ENCODE data around the gene RNF31.

- TF ChIP-seq, protein P1, sequence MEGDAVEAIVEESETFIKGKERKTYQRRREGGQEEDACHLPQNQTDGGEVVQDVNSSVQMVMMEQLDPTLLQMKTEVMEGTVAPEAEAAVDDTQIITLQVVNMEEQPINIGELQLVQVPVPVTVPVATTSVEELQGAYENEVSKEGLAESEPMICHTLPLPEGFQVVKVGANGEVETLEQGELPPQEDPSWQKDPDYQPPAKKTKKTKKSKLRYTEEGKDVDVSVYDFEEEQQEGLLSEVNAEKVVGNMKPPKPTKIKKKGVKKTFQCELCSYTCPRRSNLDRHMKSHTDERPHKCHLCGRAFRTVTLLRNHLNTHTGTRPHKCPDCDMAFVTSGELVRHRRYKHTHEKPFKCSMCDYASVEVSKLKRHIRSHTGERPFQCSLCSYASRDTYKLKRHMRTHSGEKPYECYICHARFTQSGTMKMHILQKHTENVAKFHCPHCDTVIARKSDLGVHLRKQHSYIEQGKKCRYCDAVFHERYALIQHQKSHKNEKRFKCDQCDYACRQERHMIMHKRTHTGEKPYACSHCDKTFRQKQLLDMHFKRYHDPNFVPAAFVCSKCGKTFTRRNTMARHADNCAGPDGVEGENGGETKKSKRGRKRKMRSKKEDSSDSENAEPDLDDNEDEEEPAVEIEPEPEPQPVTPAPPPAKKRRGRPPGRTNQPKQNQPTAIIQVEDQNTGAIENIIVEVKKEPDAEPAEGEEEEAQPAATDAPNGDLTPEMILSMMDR (IDR thresholded peaks at IDR 0.05), result no peak
- no peak for TF ChIP-seq ZFX (IDR thresholded peaks at IDR 0.05; ENCODE audit: borderline replicate concordance)
Observed at GRCh38 chr14:24190416-24190815, 43.1 kb downstream of the RNF31 start.

Measured in 22Rv1 (cell line).